T-helper 1 cell treated with Interleukin-12 subunit alpha and Interleukin-12 subunit beta and Interleukin-4 antibody, amounts not matched to agents 30 μg/mL and 1 μg/mL, for 36 hours (primary cell): Measurements from ENCODE around the gene NUP210L.

Experiments
- H3K27ac Mint-ChIP-seq: one replicate; pipeline ENCODE4 v1.8.0; 2021; ENCODE audit warnings: mild to moderate bottlenecking, mixed read lengths
- H3K27me3 Mint-ChIP-seq: one replicate; pipeline ENCODE4 v1.8.0; 2021; ENCODE audit warnings: low read depth, mixed read lengths
- H3K36me3 Mint-ChIP-seq: one replicate; pipeline ENCODE4 v1.8.0; 2021; ENCODE audit warnings: low read depth, mixed read lengths
- H3K4me1 Mint-ChIP-seq: one replicate; pipeline ENCODE4 v1.8.0; 2021; ENCODE audit warnings: low read depth, mixed read lengths
- H3K4me3 Mint-ChIP-seq: one replicate; pipeline ENCODE4 v1.8.0; 2021; ENCODE audit warnings: mild to moderate bottlenecking, moderate library complexity, mixed read lengths
- H3K9me3 Mint-ChIP-seq: one replicate; pipeline ENCODE4 v1.8.0; 2021; ENCODE audit warnings: mixed read lengths

Gene NUP210L

DNA sequence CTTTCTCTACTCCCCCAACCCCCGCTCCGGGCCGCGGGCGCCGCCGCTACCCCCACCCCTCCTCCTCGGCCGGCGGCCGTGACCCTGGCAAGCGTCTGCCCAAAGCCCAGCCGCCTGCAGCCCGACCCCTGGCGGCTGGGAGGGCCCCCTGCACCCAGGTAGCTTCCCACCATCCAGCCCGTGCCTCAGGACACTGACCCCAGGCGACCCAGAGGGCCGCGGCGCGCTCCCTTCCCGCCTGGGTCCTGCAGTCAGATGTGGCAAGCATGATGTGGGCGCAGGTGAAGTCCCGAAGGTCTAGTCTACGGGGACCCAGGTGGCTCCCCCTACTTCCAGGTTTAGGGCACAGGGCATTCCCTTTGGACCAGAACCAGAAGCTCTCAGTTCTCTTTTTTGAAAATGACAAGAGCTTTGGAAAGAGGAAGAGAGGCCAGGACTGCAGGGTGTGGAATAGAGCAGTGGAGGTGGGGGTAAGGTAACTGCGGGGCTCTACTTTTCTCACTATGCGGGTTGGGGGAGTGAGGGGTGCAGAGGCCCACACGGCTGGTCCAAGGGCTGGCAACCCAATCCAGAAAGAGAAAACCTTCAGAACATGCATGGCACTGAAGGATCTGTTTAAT, 208.1 kb downstream of the NUP210L start, which contains the start of gene DENND4B:
Gene DENND4B (minus strand): TSS at position 97 of the 620 bp plus-strand sequence. CDS start 2,344 bp downstream, outside the sequence.
- Mint-ChIP-seq H3K27ac (peak within 1 kb of the TSS; percentile 98), H3K4me1 (peaks cover 27% of the 10 kb centered on the region), H3K9me3 (no peaks in the 10 kb centered on the region), H3K36me3 (peaks cover 50% of the 10 kb centered on the region), H3K4me3 (peak within 1 kb of the TSS; percentile 94), H3K27me3 (no peaks in the 10 kb centered on the region)

DNA sequence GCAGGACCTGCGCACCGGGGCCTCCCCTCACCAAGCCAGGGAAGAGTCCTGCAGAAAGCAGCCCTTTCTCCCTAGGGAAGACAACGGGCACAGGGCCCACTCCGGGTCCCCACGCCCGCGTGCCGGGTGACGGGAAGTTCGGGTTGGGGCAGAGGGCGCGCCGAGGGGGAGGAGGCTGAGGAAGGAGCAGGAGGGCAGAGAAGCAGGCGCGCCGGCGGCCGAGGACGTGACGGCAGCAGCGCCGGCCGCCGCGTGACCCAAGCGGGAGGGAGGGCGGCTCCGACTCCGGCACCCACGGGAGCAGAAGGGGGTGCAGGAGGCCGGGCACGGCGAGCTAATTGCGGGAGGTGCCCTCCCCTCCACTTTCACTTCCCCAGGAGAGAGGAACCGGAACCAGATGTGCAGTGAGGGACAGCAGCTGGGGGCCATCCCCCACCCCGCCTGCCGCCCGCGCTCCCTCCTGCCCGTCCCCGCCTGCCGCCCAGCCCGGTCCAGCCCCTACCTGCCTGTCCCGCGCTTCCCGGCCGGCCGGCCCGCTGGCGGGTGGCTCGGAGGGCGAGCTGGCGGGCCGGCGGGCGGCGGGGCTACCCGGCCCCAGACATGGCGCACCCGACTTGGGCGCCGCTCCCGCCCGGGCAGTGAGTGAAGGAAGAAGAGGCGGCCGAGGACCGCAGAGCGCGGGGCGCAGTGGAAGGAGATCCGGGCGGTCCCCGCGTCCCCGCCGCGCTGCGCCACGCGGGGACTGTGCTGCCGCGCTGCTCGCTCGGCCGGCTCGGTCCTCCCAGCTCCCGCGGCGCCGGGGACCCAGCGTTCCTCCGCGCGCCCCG, 208.9 kb downstream of the NUP210L start:
- Mint-ChIP-seq H3K9me3 (no peaks in the 10 kb centered on the region), H3K4me3 (peak overlapping the region; percentile 94), H3K4me1 (peaks cover 26% of the 10 kb centered on the region), H3K27ac (peak overlapping the region; percentile 98), H3K36me3 (peaks cover 48% of the 10 kb centered on the region), H3K27me3 (no peaks in the 10 kb centered on the region)

DNA sequence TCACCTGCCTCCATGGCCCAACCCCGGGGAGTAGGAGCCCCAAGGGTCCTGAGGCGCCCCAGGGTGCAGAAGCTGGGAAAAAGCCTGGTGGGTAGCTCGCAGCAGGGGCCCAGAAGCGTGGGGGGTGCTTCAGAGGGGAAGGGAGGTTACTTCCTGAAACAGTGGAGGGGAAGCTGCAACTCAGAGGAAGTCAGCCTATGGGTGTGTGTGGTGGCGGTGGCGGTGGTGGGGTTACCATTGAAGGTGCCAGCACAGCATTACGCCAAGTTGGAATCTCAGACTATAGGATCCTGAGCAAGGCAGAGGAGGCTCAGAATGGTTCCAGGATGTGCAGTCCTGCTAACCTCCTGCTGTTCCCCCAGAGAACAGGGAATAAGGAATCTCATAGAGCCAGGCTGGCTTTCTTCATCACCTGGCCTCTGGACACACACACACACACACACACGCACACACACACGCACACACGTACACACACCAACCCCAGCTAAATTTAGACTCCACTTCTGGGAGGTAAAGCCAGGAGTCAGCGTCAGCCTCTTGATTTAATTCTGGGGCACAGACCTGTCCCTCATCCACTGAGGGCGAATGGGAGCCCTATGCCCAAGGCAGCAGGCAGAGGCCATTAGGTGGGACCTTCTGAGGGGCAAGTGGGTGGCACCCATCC, 209.6 kb downstream of the NUP210L start:
- Mint-ChIP-seq H3K27ac (peak overlapping the region; percentile 98), H3K27me3 (no peaks in the 10 kb centered on the region), H3K36me3 (peaks cover 45% of the 10 kb centered on the region), H3K9me3 (no peaks in the 10 kb centered on the region), H3K4me1 (peaks cover 26% of the 10 kb centered on the region), H3K4me3 (peak overlapping the region; percentile 94)

GRCh38 chr1:153944827-153945117, 210.1 kb downstream of the NUP210L start:
- H3K27me3 Mint-ChIP-seq, result no peaks in the 10 kb centered on the region
- peaks cover 45% of the 10 kb centered on the region for H3K36me3 Mint-ChIP-seq
- H3K4me3 Mint-ChIP-seq, result peak overlapping the region; percentile 94
- H3K27ac Mint-ChIP-seq, result peak overlapping the region; percentile 98
- H3K4me1 Mint-ChIP-seq, result peaks cover 26% of the 10 kb centered on the region
- no peaks in the 10 kb centered on the region for H3K9me3 Mint-ChIP-seq

GRCh38 chr1:153944005-153944826, 210.7 kb downstream of the NUP210L start:
- H3K27ac Mint-ChIP-seq, result peak overlapping the region; percentile 98
- H3K36me3 Mint-ChIP-seq, result peaks cover 48% of the 10 kb centered on the region
- H3K9me3 Mint-ChIP-seq, result no peaks in the 10 kb centered on the region
- H3K4me1 Mint-ChIP-seq, result peaks cover 27% of the 10 kb centered on the region
- no peaks in the 10 kb centered on the region for H3K27me3 Mint-ChIP-seq
- peak overlapping the region; percentile 94 for H3K4me3 Mint-ChIP-seq

- Mint-ChIP-seq H3K36me3 (peaks cover 47% of the 10 kb centered on the region), H3K27ac (peak overlapping the region; percentile 49), H3K27me3 (no peaks in the 10 kb centered on the region), H3K4me1 (peaks cover 28% of the 10 kb centered on the region), H3K4me3 (no peak overlapping the region), H3K9me3 (no peaks in the 10 kb centered on the region)
Measured at GRCh38 chr1:153942766-153943549, 211.9 kb downstream of the NUP210L start.
